GM06990 (cell line): ENCODE results near the gene RRAGD.

ENCODE experiments used
- DNase-seq: peaks from one replicate; pipeline ENCODE4 v3.0.0-alpha.2; 2011; ENCODE audit not compliant: insufficient read length; ENCODE audit errors: extremely low read depth
- H3K27me3 ChIP-seq: replicated peaks from 2 replicates; pipeline ENCODE4 v1.6.0; 2011; ENCODE audit warnings: low read length; ENCODE audit not compliant: control insufficient read depth, insufficient read depth
- H3K36me3 ChIP-seq: 2 replicates; pipeline ENCODE4 v1.5.1; 2011; ENCODE audit warnings: low read length; ENCODE audit not compliant: control insufficient read depth, insufficient read depth
- H3K4me3 ChIP-seq: replicated peaks from 2 replicates; pipeline ENCODE4 v1.5.1; 2011; ENCODE audit warnings: low read depth, mild to moderate bottlenecking, control low read depth, low read length
- CTCF ChIP-seq: IDR thresholded peaks from 2 replicates; pipeline ENCODE4 v1.5.1; 2011; ENCODE audit warnings: low read length, control low read depth, mild to moderate bottlenecking, inconsistent platforms; ENCODE audit not compliant: insufficient read depth, poor library complexity, severe bottlenecking

The RRAGD gene

DNA sequence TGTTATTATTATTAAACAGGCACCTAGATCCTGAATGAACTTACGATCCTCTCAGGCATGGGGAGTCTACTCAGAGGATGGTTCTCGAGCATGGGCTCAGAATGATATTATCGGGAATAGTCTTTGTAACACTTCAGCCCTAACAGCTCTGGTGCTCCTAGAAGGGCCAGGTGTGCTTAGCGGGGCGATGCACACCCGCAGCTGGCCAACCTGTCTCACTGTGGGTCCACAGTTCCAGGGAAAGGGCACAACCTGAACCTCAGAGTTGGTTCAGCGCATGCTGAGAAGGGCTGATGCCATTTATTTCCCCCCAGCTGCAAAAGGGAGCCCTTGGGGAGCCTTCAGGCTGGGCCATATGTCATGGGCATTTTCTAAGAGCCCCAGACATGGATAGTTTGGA, 26.2 kb downstream of the RRAGD start:
- no peak for DNase-seq
- no peak overlapping the region for H3K4me3 ChIP-seq
- TF ChIP-seq CTCF, result no peak
- H3K36me3 ChIP-seq, result no peaks in the 10 kb centered on the region; the same call in 1 of the 2 replicates
- H3K27me3 ChIP-seq, result no peaks in the 10 kb centered on the region

GRCh38 chr6:89385156-89385667, 26.9 kb downstream of the RRAGD start:
- H3K27me3 ChIP-seq, result no peaks in the 10 kb centered on the region
- DNase-seq, result peak; percentile 55
- TF ChIP-seq CTCF, result no peak
- H3K36me3 ChIP-seq, result no peaks in the 10 kb centered on the region; the same call in 1 of the 2 replicates
- no peak overlapping the region for H3K4me3 ChIP-seq

GRCh38 chr6:89381031-89381430, 31.0 kb downstream of the RRAGD start:
- H3K27me3 ChIP-seq, result no peaks in the 10 kb centered on the region
- DNase-seq, result no peak
- H3K4me3 ChIP-seq, result no peak overlapping the region
- TF ChIP-seq CTCF, result no peak
- no peaks in the 10 kb centered on the region; the same call in 1 of the 2 replicates for H3K36me3 ChIP-seq

GRCh38 chr6:89379281-89379680, 32.8 kb downstream of the RRAGD start:
- no peak for TF ChIP-seq CTCF
- no peaks in the 10 kb centered on the region for H3K27me3 ChIP-seq
- no peak overlapping the region for H3K4me3 ChIP-seq
- no peaks in the 10 kb centered on the region; the same call in 1 of the 2 replicates for H3K36me3 ChIP-seq
- no peak for DNase-seq

DNA sequence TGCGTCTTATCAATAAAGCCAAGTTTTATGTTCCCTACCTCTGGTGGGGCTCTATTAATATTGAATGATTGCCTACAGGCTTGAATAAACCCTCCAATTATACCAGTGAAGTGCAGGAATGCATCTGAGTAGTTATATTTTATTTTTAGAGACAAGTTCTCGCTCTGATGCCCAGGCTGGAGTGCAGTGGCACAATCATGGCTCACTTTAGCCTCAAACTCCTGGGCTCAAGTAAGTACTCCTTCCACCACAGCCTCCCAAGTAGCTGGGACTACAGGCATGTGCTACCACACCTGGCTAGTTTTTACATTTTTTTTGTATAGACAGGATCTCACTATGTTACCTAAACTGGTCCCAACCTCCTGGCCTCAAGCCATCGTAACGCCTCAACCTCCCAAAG, 33.4 kb downstream of the RRAGD start:
- H3K4me3 ChIP-seq, result no peak overlapping the region
- no peak for DNase-seq
- TF ChIP-seq CTCF, result no peak
- H3K36me3 ChIP-seq, result no peaks in the 10 kb centered on the region; the same call in 1 of the 2 replicates
- H3K27me3 ChIP-seq, result no peaks in the 10 kb centered on the region
